ENCODE measurements around the gene HMX1. TPM values are rescaled to one million over a fixed set of nuclear protein-coding genes. Genes with fewer than 3 reads are reported as not detected.
A peak's percentile ranks its signal among the peaks of the same experiment; 100 is the strongest.

The HMX1 gene
- total RNA-seq, 1 donor from 2014 or later = not detected

DNA sequence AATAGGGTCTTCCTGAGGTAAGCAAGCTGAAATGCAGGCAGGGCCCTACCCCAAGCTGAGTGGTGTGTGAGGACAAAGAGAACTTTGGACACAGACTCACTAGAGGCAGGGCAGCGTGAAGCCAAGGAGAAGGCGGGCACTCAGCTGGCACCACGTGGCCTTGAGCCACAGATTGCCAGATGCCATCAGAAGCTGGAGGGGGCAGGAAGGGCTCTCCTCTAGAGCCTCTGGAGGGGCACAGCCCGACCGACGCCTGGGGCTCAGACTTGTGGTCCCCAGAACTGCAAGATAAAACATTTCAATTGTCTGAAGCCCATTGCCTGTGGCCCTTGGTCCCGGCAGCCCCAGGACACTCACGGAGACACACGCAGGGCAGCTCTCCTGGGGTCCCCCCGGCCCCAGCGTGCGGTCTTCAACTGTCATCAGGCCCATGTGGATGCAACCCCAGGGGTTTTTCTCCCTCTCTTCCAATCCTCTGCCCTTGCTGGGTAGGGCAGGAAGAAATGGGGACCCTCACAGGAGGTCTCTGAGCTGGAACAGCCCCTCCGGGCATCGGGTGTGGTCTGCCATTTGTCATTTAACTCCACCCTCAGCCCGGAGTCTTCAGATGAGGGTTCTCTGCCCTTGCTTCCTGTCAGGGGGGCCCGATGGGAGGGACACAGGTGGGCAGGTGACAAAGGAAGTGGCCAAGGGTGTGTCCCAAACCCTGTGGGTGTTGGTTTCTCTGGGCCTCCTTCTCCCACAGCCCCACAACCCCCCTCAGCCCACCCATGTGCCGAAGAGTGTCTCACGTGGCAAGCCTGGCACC is 22.2 kb downstream of the HMX1 start:
- Histone ChIP-seq H3K36me3 (no peaks in the 10 kb centered on the region), H3K4me3 (no peak overlapping the region), H3K9me3 (no peaks in the 10 kb centered on the region), H3K4me1 (no peaks in the 10 kb centered on the region), H3K27me3 (no peaks in the 10 kb centered on the region), H3K27ac (no peak overlapping the region)
- intact Hi-C loops (cut with DNase I) = no loop called here
- peak; percentile 6 to 37 for DNase-seq (ENCODE audit: low spot score in 2 of 2)
- TF ChIP-seq, protein P1, sequence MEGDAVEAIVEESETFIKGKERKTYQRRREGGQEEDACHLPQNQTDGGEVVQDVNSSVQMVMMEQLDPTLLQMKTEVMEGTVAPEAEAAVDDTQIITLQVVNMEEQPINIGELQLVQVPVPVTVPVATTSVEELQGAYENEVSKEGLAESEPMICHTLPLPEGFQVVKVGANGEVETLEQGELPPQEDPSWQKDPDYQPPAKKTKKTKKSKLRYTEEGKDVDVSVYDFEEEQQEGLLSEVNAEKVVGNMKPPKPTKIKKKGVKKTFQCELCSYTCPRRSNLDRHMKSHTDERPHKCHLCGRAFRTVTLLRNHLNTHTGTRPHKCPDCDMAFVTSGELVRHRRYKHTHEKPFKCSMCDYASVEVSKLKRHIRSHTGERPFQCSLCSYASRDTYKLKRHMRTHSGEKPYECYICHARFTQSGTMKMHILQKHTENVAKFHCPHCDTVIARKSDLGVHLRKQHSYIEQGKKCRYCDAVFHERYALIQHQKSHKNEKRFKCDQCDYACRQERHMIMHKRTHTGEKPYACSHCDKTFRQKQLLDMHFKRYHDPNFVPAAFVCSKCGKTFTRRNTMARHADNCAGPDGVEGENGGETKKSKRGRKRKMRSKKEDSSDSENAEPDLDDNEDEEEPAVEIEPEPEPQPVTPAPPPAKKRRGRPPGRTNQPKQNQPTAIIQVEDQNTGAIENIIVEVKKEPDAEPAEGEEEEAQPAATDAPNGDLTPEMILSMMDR (IDR thresholded peaks at IDR 0.05) = no peak

DNA sequence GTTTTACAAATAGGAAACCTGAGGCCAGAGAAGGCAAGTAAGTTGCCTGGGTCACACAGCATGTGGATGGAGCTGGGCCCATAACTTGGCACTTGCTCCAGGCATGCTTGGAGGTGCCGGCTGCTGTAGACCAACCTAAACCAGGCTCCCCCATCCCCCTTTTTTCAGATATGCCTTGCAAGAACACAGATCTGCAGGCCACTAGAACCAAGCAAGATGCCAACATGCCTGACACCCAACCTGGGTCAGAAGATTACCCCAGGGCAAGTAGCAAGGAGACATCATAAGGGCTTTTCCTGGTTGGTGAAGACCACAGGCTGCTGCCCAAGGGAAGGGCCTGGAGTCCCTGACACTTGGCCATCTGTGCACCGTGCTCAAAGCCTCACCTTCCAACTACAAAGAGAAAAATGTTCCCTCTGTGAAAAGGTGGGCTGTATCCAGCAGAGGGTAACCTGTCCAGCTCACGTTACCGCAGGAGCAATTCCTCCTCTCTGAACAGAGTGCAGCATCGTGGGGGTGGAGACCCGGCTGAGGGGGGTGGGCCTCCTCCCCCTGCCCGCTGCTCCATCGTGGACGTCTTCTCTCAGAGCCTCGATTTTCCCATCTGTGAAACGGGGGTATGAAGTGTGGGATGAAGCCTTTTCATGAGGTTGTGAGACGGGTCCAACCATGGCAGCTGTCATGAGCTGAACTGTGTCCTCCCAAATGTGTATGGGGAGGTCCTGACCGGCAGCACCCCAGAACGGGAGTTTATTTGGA is 23.0 kb downstream of the HMX1 start:
- intact Hi-C loops (cut with DNase I) = no loop called here
- TF ChIP-seq, protein P1 (IDR thresholded peaks at IDR 0.05) = no peak
- no peaks in the 10 kb centered on the region for H3K27me3 ChIP-seq

DNA sequence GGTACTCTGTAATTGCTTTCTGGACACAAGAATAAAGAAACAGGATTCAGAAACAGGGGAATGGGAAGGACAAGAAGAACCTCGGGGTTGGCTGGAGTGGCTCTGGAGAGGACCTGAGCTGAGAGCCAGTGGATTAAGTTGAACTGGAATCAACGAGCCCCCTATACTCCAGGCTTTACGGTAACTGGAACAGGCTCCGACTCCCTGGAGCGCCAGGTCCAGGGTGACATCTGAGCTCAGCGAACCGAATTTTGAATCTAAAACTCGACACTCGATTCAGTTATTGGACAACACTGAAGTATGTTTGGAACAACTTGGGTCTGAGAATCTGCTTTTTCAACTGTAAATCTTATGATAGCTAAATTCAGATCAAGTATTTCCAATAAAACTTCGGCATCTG is 23.9 kb downstream of the HMX1 start:
- no peaks in the 10 kb centered on the region for H3K36me3 ChIP-seq
- intact Hi-C loops (cut with DNase I) = no loop called here

More for the DNA sequence above, 23.0 kb downstream of the HMX1 start:
- peak in 1 of 2 donors; percentile 24 for DNase-seq (ENCODE audit: low spot score in 2 of 2)
- Histone ChIP-seq H3K4me1 (no peaks in the 10 kb centered on the region), H3K27ac (no peak overlapping the region), H3K9me3 (no peaks in the 10 kb centered on the region), H3K4me3 (no peak overlapping the region), H3K36me3 (no peaks in the 10 kb centered on the region)

DNA sequence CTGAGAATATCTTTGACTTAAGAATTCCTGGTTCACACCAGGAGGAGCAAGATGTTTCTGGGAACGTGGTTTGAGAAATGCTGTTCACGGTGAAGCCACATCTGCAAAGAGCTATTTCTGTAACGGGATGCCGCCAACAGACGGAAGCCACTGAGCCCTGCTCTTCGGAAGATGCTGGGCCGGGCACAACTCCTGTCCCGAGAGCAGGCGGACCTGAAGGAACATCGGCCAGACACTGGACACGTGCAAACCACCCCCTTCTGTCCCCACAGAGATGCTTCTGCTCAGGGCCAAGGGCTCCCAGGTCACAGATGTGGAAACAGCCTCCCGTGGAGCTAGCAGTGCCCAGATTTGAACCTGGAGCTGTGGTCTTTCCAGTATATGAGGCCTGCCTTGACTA is 24.3 kb downstream of the HMX1 start:
- Histone ChIP-seq H3K4me1 (no peaks in the 10 kb centered on the region), H3K4me3 (no peak overlapping the region), H3K27ac (no peak overlapping the region), H3K9me3 (no peaks in the 10 kb centered on the region), H3K36me3 (no peaks in the 10 kb centered on the region), H3K27me3 (no peaks in the 10 kb centered on the region)
- TF ChIP-seq, protein P1 (IDR thresholded peaks at IDR 0.05) = no peak
- DNase-seq (ENCODE audit: low spot score in 2 of 2) = peak in 1 of 2 donors; percentile 33
- intact Hi-C loops (cut with DNase I) = no loop called here

More for the DNA sequence above, 23.9 kb downstream of the HMX1 start:
- H3K27me3 ChIP-seq = no peaks in the 10 kb centered on the region
- H3K4me1 ChIP-seq = no peaks in the 10 kb centered on the region
- H3K27ac ChIP-seq = no peak overlapping the region
- H3K4me3 ChIP-seq = no peak overlapping the region
- TF ChIP-seq, protein P1 (IDR thresholded peaks at IDR 0.05) = no peak
- no peak for DNase-seq (ENCODE audit: low spot score in 2 of 2)
- H3K9me3 ChIP-seq = no peaks in the 10 kb centered on the region

DNA sequence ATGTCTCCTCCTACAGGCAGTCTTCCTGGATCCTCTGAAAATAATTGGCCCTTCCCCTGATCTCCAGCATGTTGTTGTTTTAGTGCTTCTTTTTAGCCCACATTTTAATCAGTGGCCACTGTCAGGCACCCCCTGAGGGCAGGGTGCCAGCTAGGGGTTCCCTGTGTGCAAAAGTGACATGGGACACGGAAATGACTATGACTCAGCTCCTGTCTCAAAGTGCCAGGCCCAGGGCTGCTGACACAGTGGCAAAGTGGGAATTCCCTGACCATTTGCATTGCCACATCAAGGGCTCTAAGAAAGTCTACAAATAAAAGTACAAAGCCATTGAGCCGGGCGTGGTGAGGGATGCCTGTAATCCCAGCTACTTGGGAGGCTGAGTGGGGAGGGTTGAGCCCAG is 24.8 kb downstream of the HMX1 start:
- Histone ChIP-seq H3K27me3 (no peaks in the 10 kb centered on the region), H3K36me3 (no peaks in the 10 kb centered on the region), H3K9me3 (no peaks in the 10 kb centered on the region), H3K4me1 (no peaks in the 10 kb centered on the region), H3K27ac (no peak overlapping the region), H3K4me3 (no peak overlapping the region)
- intact Hi-C loops (cut with DNase I) = no loop called here
- TF ChIP-seq, protein P1 (IDR thresholded peaks at IDR 0.05) = no peak
- DNase-seq (ENCODE audit: low spot score in 2 of 2) = peak in 1 of 2 donors; percentile 33

All from ascending aorta (tissue), 2 donors.